NCI-H1417 treated with DMSO at 0.1 percent for 48 hours (cell line): ENCODE results near the gene IL4I1.
A peak's percentile ranks its signal among the peaks of the same experiment; 100 is the strongest.
"Not testable (repeated sequence)": the region's sequence is repeated elsewhere in the genome, so short reads cannot be mapped to it uniquely, and the experiment has no call there.

Source experiments
- DNase-seq: peaks from one replicate; lab custom pipeline; 2025; lab: John Stamatoyannopoulos, UW

IL4I1 gene

DNA sequence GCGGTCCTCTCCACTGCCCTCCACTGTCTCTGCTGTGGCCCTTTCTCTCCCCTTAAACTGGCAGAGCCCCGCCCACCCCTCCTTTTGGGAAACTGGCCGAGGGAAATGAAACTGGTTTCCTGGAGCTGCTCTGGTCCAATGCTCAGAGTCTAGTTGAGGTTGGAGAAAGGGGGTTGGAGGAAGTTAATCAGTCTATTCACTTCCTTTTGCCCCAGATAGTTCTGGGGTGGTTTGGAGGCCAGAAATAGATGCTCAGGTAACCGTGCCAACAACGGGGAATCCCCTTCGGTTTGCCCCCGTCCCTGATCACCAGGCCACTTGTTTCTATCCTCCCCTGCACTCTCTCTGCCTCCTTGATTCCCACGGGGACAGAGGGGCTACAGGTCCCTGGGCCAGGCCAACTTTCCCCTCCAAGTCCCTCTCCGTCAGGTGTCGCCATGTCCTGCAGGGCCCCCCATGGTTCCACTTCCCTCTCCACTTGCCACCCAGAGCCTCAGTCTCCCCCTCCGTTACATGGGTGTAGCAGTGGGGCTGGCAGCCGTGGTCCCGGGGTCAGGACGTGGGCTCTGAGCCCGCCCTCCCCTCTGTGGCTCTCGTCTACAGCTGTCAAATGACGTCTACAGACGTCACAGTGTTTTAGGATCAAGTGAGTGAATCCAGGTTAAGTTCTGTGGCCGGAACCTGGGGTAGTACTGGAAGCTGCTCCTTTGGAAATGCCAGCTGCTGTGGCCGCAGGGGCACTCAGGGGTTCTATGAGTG lies at the start of gene IL4I1:
Gene IL4I1, minus strand, starts transcription at position 25 of the 759 bp plus-strand sequence. CDS start 727 bp downstream, outside the sequence.
- DNase-seq = no peak

- no peak for DNase-seq
Measured at GRCh38 chr19:49946415-49946814, 49.7 kb upstream of the IL4I1 start.

GRCh38 chr19:49944567-49944966 lies 47.9 kb upstream of the IL4I1 start:
- DNase-seq = not testable (repeated sequence)

- no peak for DNase-seq
Measured at GRCh38 chr19:49940482-49940791, 43.8 kb upstream of the IL4I1 start.

DNA sequence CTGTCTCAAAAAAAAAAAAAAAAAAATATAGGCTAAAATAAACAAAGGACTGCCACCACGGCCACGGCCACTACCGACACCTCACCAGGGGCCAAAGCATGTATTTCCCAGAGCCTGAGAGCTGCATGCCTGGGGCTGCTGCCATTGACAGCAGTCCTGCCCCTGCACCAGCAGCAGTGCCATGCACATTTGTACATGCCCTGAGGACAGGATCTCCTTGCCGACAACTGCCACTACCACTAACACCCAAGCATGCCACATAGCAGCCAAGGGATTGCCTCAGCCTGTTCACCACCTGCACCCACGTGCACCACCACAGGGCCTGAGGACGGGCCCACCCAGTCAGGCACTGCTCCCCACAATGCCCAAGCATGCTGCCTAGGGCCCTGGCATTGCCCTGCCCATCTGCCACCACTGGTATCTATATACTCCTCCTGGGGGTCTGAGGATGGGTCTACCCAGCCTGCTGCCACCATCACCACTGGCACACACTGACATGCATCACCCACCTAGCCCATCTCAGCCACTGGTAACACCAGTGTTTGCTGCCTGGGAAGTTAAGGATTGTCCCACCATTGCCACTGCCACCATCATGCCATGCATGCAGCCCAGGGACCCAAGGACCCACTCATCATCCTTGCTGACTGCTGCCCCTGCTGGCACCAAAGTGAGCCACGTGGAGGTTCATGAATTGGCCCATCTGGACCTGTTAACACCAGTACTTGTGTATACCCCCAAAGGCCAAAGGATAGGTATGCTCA lies 43.2 kb upstream of the IL4I1 start:
- DNase-seq = no peak

DNA sequence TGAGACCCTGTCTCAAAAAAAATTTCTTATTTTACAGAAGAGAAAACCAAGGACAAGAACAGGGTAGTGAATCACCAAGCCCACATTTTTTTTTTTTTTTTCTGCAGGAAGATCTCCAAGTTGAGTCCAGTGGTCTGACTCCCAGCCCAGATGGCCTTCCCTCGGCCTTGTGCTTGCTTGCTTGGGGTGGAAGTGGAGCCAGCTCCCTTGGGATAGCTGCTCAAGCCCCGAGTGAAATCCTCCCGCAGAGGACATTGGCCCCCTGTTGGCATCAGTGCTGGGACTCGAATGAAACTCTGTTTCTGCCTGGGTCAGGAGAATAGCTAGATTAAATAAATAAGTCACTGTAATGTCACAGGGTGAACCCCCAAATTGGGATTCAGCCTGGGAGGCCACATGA lies 42.0 kb upstream of the IL4I1 start:
- DNase-seq = no peak

DNA sequence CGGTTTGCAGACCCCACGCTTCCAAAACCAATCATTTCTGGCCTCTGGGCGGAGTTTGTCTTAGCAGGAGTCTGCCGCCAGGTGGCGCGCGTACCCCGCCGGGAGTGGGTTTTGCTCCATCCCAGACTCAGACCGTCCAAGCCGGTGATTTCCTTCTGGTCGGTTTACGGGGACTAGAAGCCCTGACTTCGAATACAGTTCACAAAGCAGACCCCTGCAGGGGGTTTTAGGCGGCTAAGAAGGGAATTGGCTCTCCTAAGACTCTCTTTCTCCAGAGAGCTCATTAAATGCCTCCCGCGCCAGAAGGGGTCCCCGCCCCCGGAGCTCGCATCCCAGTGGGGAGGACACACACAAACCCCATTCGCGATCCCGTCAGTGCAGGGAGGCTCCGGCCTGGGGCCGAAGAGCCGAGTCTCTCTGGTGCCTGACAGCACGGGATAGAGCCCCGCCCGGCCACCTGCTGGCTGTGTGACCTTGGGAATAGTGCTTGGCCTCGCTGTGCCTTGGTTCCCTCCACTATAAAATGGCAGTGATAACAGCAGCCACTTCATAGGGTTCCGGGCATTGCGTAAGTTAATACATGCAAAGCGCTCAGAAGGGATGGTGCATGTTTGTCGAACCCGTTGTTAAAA lies 41.2 kb upstream of the IL4I1 start:
- peak; percentile 6 for DNase-seq

GRCh38 chr19:49936549-49936948 lies 39.9 kb upstream of the IL4I1 start:
- DNase-seq = no peak

- DNase-seq = no peak
Measured at GRCh38 chr19:49933643-49934042, 37.0 kb upstream of the IL4I1 start.

GRCh38 chr19:49932731-49933131 lies 36.0 kb upstream of the IL4I1 start:
- DNase-seq = no peak

DNA sequence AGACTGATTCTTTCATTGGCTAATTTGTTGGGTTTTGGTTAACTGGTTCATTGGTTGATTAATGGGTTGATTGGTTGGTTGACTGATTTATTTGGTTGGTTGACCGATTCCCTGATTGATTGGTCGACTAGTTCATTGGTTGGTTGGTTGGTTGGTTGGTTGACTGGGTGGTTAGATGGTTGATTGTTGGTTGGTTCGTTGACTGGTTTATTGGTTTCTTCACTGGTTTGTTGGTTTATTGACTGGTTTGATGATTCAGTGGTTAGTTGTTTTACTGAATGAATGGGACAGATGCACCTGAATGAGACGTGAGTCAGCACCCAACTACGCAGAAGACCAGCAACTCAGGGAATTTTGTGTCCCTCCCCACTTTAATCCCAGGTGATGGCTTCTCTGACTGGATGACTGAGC lies 35.4 kb upstream of the IL4I1 start:
- DNase-seq = no peak

DNA sequence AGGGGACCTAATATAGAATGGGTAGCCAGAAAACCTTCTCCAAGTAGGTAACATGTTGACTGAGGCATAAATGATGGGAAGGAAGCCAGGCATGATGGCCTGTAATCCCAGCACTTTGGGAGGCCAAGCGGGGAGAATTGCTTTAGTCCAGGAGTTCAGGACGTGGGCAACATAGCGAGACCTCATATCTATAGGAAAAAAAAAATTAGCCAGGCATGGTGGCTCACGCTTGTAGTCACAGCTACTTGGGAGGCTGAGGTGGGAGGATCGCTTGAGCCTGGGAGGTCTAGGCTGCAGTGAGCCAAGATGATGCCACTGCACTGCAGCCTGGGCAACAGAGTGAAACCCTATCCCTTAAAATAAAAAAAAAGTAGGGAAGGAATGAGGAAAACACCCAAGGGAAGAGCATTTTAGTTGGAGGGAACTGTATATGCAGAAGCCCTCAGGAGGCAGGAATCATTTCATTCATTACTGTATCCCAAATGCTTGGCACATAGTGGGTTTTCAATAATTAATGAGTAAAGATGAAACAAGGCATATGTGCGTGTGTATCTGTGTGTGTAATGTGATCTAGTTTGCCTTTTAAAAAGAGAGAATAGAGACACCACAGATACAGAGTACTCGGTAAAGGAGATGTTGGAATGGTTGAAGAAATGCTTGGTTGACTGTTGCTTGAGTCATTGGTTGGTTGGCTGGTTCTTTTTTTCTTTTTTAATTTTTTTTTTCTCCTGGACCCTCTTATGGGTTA lies 34.8 kb upstream of the IL4I1 start:
- no peak for DNase-seq

GRCh38 chr19:49930483-49931011 lies 33.9 kb upstream of the IL4I1 start:
- DNase-seq = no peak

- peak; percentile 86 for DNase-seq
Measured at GRCh38 chr19:49929611-49930482, 33.2 kb upstream of the IL4I1 start.

DNA sequence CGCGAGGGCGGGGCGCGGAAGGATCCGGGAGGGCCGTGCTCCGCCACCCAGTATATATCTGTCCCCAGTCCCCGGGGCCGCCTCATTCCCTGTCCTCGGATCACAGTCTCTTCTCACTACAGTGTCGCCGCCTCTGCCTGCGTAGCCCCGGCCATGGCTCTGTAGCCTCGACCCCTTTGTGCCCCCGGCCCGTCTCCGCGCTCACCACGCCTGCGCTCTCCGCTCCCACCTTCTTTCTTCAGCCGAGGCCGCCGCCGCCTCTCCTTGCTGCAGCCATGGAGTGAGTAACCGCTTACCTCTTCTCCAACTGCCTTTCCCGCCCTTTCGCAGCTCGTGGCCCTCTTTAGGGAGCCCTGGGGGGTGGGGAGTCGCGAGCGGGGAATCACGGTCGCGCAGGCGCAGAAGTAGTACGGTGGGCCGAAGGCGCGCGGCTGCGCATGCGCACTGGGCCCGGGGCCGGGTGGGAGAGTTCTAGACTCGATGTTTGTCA lies 32.5 kb upstream of the IL4I1 start, which contains the start of the genes ATF5 and NUP62:
Gene ATF5, plus strand, starts transcription at position 85 of the 490 bp plus-strand sequence. CDS start 1,646 bp downstream, outside the sequence.
Gene NUP62, minus strand, starts transcription at position 384 of the 490 bp plus-strand sequence. CDS start 19,697 bp downstream, outside the sequence.
- DNase-seq = peak; percentile 63

GRCh38 chr19:49927526-49928264 lies 31.0 kb upstream of the IL4I1 start:
- DNase-seq = no peak

GRCh38 chr19:49926515-49926914 lies 29.8 kb upstream of the IL4I1 start:
- DNase-seq = no peak

DNA sequence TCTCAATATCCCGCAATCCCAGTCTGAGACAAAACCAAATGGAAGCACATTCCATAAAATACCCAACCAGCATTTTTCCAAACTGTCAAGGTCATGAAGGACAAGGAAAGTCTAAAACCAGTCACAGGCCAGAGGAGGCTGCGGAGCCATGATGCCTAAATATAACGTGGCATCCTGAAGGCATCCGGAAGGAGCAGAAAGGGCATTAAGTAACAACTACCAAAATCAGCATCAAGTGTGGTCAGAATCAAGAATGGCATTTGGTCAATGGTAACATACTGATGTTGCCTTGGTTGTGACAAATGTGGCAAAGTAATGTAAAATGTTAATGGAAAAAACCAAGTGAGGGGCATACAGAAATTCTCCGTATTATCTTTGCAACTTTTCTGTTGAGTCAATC lies 28.8 kb upstream of the IL4I1 start:
- DNase-seq = no peak

- DNase-seq = not testable (repeated sequence)
Measured at GRCh38 chr19:49924881-49925210, 28.2 kb upstream of the IL4I1 start.
